Neural cell (in vitro differentiated cells): ENCODE results near the gene KLHL35. TPM values are rescaled to one million over a fixed set of nuclear protein-coding genes. Genes with fewer than 3 reads are reported as not detected.

ENCODE experiments used
- H2AFZ ChIP-seq: fragments of 200-600, 300-800 bp; sonication (generic), shearing (Covaris generic); 2 replicates; pipeline ENCODE4 v1.6.0; 2014; ENCODE audit warnings: low read depth, mild to moderate bottlenecking, antibody characterized with exemption, low read length, moderate library complexity
- H3F3A ChIP-seq: fragments of 200-600 bp; shearing (Covaris generic); 2 replicates; pipeline ENCODE4 v1.6.1; 2016; ENCODE audit warnings: mild to moderate bottlenecking, moderate library complexity, mixed read lengths, antibody characterized with exemption, low read length; ENCODE audit not compliant: insufficient read depth, poor library complexity, severe bottlenecking
- H3K27ac ChIP-seq: fragments of 200-600, 300-800 bp; sonication (generic), shearing (Covaris generic); 2 replicates; pipeline ENCODE4 v1.5.1; 2014; ENCODE audit warnings: mild to moderate bottlenecking, low read length, moderate library complexity
- H3K27me3 ChIP-seq: fragments of 300-800, 200-600 bp; sonication (generic), shearing (Covaris generic); 2 replicates; pipeline ENCODE4 v1.6.0; 2014; ENCODE audit warnings: mild to moderate bottlenecking, low read depth, low read length, moderate library complexity; ENCODE audit not compliant: insufficient read depth
- H3K36me3 ChIP-seq: fragments of 300-800, 200-600 bp; sonication (generic), shearing (Covaris generic); 2 replicates; pipeline ENCODE4 v1.5.1; 2014; ENCODE audit warnings: mild to moderate bottlenecking, antibody characterized with exemption, low read length, moderate library complexity; ENCODE audit not compliant: insufficient read depth
- H3K4me2 ChIP-seq: fragments of 300-800, 200-600 bp; sonication (generic), shearing (Covaris generic); 2 replicates; pipeline ENCODE4 v1.6.0; 2014; ENCODE audit warnings: mild to moderate bottlenecking, low read length
- H3K4me3 ChIP-seq: fragments of 300-800, 200-600 bp; sonication (generic), shearing (Covaris generic); 2 replicates; pipeline ENCODE4 v1.5.1; 2014; ENCODE audit warnings: mild to moderate bottlenecking, low read length, moderate library complexity
- H3K79me2 ChIP-seq: fragments of 200-600 bp; shearing (Covaris generic); replicated peaks from 2 replicates; pipeline ENCODE4 v1.6.0; 2014; ENCODE audit warnings: mild to moderate bottlenecking, low read length, moderate library complexity; ENCODE audit not compliant: insufficient read depth
- H3K9ac ChIP-seq: fragments of 300-800, 200-600 bp; sonication (generic), shearing (Covaris generic); 2 replicates; pipeline ENCODE4 v1.6.1; 2016; ENCODE audit warnings: mild to moderate bottlenecking, low read length, mixed read lengths
- H3K9me2 ChIP-seq: fragments of 200-600 bp; shearing (Covaris generic); 2 replicates; pipeline ENCODE4 v1.6.1; 2016; ENCODE audit warnings: mild to moderate bottlenecking, low read length, mixed read lengths; ENCODE audit not compliant: insufficient read depth
- H3K9me3 ChIP-seq: fragments of 200-600, 300-800 bp; sonication (generic), shearing (Covaris generic); 2 replicates; pipeline ENCODE4 v1.6.1; 2016; ENCODE audit warnings: mild to moderate bottlenecking, mixed run types, low read length, moderate library complexity, mixed read lengths
- H4K20me1 ChIP-seq: fragments of 200-600 bp; shearing (Covaris generic); 2 replicates; pipeline ENCODE4 v1.6.1; 2016; ENCODE audit warnings: mild to moderate bottlenecking, mixed run types; ENCODE audit not compliant: insufficient read depth
- CTCF ChIP-seq: fragments of 450-650 bp; IDR thresholded peaks from 2 replicates; pipeline ENCODE4 v1.5.1; 2014; ENCODE audit warnings: antibody characterized with exemption, mild to moderate bottlenecking, moderate library complexity; ENCODE audit not compliant: poor library complexity, severe bottlenecking
- EP300 ChIP-seq: fragments of 450-650 bp; conservative IDR thresholded peaks from 2 replicates; pipeline ENCODE4 v1.6.1; 2014; ENCODE audit warnings: antibody characterized with exemption, mild to moderate bottlenecking, moderate library complexity; ENCODE audit not compliant: poor library complexity, severe bottlenecking
- EZH2 ChIP-seq: fragments of 200-600, 300-800 bp; shearing (Covaris generic), sonication (generic); IDR thresholded peaks from 2 replicates; pipeline ENCODE4 v1.6.1; 2014; ENCODE audit warnings: antibody characterized with exemption, low read length, borderline replicate concordance, mild to moderate bottlenecking; ENCODE audit not compliant: insufficient read depth, poor library complexity, severe bottlenecking
- MXI1 ChIP-seq: fragments of 450-650 bp; conservative IDR thresholded peaks from 2 replicates; pipeline ENCODE4 v1.6.1; 2014; ENCODE audit warnings: antibody characterized with exemption, mild to moderate bottlenecking; ENCODE audit not compliant: poor library complexity, severe bottlenecking
- POLR2AphosphoS5 ChIP-seq: IDR thresholded peaks from 2 replicates; pipeline ENCODE4 v1.6.1; 2012
- RAD21 ChIP-seq: fragments of 450-650 bp; conservative IDR thresholded peaks from 2 replicates; pipeline ENCODE4 v1.6.1; 2014; ENCODE audit warnings: antibody characterized with exemption, mild to moderate bottlenecking, moderate library complexity
- SMC3 ChIP-seq: fragments of 450-650 bp; conservative IDR thresholded peaks from 2 replicates; pipeline ENCODE4 v1.6.1; 2014; ENCODE audit warnings: antibody characterized with exemption, mild to moderate bottlenecking, moderate library complexity; ENCODE audit not compliant: poor library complexity
- TAF1 ChIP-seq: IDR thresholded peaks from 2 replicates; pipeline ENCODE4 v1.6.1; 2012; ENCODE audit warnings: low read depth
- polyA plus RNA-seq: library from polyadenylated mRNA; depleted of rRNA; stranded (reverse); fragments of >200 nt; gene quantifications from 2 replicates; pipeline ENCODE4 v1.2.3, GENCODE V29; 2014
- TF ChIP-seq, protein P1 (sequence below): IDR thresholded peaks from 2 replicates; pipeline ENCODE4 v1.6.1; 2012; ENCODE audit warnings: borderline replicate concordance

The KLHL35 gene
- polyA plus RNA-seq, 1 donor from 2014 or later, result 17.0 TPM

GRCh38 chr11:75450826-75451821, 18.1 kb upstream of the KLHL35 start:
- Histone ChIP-seq H2AFZ (no peak overlapping the region), H4K20me1 (no peaks in the 10 kb centered on the region), H3K9me3 (no peaks in the 10 kb centered on the region), H3K36me3 (no peaks in the 10 kb centered on the region), H3K4me2 (no peak overlapping the region), H3F3A (no peaks in the 10 kb centered on the region), H3K4me3 (no peak overlapping the region), H3K9me2 (no peaks in the 10 kb centered on the region), H3K27ac (no peak overlapping the region), H3K27me3 (no peaks in the 10 kb centered on the region), H3K9ac (no peak overlapping the region), H3K79me2 (no peaks in the 10 kb centered on the region)
- TF ChIP-seq POLR2AphosphoS5 (no peak), CTCF (peak; percentile 44)
- TF ChIP-seq, protein P1, sequence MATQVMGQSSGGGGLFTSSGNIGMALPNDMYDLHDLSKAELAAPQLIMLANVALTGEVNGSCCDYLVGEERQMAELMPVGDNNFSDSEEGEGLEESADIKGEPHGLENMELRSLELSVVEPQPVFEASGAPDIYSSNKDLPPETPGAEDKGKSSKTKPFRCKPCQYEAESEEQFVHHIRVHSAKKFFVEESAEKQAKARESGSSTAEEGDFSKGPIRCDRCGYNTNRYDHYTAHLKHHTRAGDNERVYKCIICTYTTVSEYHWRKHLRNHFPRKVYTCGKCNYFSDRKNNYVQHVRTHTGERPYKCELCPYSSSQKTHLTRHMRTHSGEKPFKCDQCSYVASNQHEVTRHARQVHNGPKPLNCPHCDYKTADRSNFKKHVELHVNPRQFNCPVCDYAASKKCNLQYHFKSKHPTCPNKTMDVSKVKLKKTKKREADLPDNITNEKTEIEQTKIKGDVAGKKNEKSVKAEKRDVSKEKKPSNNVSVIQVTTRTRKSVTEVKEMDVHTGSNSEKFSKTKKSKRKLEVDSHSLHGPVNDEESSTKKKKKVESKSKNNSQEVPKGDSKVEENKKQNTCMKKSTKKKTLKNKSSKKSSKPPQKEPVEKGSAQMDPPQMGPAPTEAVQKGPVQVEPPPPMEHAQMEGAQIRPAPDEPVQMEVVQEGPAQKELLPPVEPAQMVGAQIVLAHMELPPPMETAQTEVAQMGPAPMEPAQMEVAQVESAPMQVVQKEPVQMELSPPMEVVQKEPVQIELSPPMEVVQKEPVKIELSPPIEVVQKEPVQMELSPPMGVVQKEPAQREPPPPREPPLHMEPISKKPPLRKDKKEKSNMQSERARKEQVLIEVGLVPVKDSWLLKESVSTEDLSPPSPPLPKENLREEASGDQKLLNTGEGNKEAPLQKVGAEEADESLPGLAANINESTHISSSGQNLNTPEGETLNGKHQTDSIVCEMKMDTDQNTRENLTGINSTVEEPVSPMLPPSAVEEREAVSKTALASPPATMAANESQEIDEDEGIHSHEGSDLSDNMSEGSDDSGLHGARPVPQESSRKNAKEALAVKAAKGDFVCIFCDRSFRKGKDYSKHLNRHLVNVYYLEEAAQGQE, result no peak

GRCh38 chr11:75450236-75450635, 17.2 kb upstream of the KLHL35 start:
- no peaks in the 10 kb centered on the region for H3K79me2 ChIP-seq
- H3K27ac ChIP-seq, result no peak overlapping the region
- no peaks in the 10 kb centered on the region for H4K20me1 ChIP-seq
- H3K27me3 ChIP-seq, result no peaks in the 10 kb centered on the region
- no peak overlapping the region for H2AFZ ChIP-seq
- no peak overlapping the region for H3K9ac ChIP-seq
- H3K9me3 ChIP-seq, result no peaks in the 10 kb centered on the region
- H3K9me2 ChIP-seq, result no peaks in the 10 kb centered on the region
- no peaks in the 10 kb centered on the region for H3F3A ChIP-seq
- no peak overlapping the region for H3K4me3 ChIP-seq
- no peak overlapping the region for H3K4me2 ChIP-seq
- no peak for TF ChIP-seq RAD21
- TF ChIP-seq POLR2AphosphoS5, result no peak
- no peak for TF ChIP-seq EZH2
- no peak for TF ChIP-seq TAF1
- no peaks in the 10 kb centered on the region for H3K36me3 ChIP-seq

DNA sequence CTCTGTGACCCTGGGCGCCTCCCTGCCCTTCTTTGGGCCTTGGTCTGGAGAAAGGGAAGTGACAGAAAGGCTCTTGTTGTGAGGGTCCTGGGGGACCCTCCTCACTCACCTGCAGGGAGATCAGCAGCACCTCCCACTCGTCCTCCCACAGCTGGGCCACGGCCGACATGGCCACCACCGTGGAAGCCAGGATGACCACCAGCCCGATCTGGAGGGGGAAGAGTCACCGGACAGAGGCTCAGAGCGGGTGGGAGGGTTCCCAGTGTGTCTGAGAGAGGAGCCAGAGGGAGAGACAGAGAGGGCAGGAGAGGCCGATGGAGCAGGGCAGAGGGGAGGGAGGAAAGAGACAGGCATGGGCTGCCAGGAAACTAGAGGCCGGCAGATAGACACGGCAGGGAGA, 16.8 kb upstream of the KLHL35 start:
- Histone ChIP-seq H3K27ac (no peak overlapping the region), H3F3A (no peaks in the 10 kb centered on the region), H3K4me3 (no peak overlapping the region), H3K27me3 (no peaks in the 10 kb centered on the region), H3K9me3 (no peaks in the 10 kb centered on the region), H2AFZ (no peak overlapping the region), H4K20me1 (no peaks in the 10 kb centered on the region), H3K79me2 (no peaks in the 10 kb centered on the region), H3K4me2 (no peak overlapping the region), H3K36me3 (no peaks in the 10 kb centered on the region), H3K9me2 (no peaks in the 10 kb centered on the region), H3K9ac (no peak overlapping the region)
- TF ChIP-seq SMC3, result no peak
- no peak for TF ChIP-seq CTCF
- TF ChIP-seq POLR2AphosphoS5, result no peak
- no peak for TF ChIP-seq TAF1
- no peak for TF ChIP-seq EZH2
- no peak for TF ChIP-seq EP300
- no peak for TF ChIP-seq MXI1
- TF ChIP-seq, protein P1, result no peak
